GM21526 (cell line): Measurements from ENCODE around the gene PPP2R2C.

Experiments used
- ATAC-seq: cut with Tn5 transposase; IDR thresholded peaks from one replicate; pipeline ENCODE4 v1.9.1; 2021; ENCODE audit warnings: moderate library complexity; ENCODE audit not compliant: unreplicated experiment, low FRiP score

The PPP2R2C gene

GRCh38 chr4:6383929-6384328 is 88.5 kb downstream of the PPP2R2C start:
- no peak for ATAC-seq

DNA sequence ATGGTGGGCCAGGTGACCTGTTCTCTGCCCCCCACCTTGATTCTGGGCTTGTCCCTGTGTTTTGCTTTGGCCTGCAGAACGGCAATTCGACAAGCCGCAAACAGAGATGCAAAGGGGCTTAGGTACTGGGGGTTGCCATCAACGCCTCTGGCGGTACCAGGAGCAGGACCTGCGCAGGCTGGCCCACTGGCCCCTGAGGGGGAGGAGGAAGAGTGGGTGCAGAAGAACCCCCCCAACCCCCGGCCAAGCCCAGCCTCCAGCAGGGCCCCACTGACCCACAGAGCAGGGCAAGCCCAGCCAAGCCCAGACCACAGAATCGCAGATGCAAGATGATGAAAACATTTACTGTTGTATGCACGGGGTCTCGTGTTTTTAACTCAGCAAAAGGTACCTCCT is 89.4 kb downstream of the PPP2R2C start:
- ATAC-seq, result no peak

DNA sequence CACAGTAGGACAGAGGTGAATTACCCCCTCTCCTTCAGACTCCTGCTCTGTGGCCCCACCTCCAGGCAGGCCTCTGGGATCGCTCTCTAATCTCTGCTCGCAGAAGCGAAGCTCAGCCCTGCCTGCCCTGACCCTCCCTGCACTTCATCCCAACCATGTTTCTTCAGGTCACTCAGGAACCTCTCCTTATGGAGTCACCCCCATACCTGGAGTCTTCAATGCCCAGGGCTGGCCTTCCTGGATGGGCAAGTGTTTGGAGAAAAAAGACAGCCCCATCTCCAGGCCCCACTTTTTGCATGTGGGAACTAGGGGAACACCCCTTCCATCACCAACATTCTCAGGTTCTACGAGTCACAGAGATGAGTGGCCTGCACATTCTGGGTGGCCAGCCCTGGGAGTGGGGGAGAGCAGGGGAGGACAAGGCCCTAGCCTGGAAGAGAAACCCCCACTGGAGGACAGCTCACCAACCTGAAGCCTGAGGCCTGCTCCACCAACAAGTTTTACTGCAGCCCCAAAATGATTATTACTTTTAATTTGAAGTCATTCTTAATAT is 90.8 kb downstream of the PPP2R2C start:
- ATAC-seq, result no peak

DNA sequence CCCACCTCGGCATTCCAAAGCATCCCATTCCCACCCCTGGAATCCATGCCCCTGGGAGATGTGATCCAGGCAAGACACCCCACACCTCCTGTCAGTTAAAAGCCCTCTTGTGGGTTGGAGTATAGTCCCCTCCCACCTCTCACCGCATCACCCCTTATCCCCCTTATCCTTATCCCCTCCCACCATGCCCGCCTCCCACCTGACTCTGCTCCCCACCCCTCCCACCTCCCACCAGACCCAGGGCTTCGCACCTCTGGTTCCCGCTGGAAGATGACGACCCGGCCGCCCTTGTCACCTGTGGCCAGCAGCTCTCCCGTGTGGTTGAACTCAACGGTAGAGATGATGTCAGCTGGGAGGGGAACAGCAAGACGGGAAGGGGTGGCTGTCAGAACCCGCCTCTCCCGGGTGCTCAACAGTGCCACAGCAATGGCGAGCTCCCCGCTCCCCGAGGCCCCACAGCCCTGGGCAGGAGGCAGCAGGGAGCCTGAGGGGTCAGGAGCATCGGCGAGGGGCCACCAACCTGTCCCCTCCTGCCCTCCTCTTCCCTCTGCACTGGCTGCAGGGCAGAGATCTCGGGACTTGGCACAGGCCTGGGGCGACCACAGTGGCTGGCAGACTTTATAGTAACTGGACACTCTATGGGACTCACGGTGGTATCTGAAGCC is 91.5 kb downstream of the PPP2R2C start:
- no peak for ATAC-seq

DNA sequence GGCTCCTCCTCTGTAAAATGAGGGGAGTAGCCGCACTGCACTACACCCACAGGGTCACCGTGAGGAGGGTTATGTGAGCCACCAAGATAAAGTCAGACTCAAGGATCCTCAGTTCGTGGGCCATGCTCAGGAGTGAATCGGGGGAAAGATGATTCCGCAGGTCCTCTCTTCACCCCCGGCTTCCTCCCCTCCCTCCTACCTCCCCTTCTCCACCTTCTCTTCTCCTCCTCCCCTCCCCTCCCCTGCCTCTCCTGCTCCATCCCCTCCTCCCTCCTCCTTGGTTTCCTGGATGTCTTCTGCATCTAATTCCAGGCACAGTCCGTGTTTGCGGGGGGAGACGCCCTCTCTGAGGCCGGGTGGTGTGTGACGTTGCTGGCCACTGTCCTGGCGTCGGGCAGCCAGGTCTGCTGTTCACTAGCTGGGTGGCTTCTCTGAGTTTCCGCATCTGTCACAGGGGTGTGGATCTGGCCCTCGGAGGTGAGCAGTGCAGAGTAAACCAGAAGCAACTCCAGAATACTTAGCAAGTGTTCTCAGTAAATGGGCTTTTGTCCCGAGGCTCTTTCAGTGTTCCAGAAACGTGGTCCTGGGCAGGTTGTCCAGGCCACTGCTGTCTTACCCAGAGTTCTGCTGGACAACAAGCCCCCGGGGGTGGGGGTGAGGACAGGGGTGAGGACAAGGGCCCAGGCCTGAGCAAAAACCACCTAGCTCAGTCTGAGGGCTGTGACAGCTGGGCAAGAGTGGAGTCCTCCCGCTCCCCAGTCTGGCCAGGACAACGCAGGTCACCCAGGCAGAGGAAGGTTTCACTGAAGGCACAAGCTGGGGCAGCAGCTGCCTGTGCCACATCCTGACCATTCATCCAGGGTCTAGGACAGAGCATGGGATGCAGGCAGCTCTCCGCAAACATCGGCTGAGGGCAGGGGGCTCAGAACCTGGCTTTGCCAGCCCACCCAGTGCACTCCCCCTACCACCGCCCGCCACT is 92.4 kb downstream of the PPP2R2C start:
- no peak for ATAC-seq

DNA sequence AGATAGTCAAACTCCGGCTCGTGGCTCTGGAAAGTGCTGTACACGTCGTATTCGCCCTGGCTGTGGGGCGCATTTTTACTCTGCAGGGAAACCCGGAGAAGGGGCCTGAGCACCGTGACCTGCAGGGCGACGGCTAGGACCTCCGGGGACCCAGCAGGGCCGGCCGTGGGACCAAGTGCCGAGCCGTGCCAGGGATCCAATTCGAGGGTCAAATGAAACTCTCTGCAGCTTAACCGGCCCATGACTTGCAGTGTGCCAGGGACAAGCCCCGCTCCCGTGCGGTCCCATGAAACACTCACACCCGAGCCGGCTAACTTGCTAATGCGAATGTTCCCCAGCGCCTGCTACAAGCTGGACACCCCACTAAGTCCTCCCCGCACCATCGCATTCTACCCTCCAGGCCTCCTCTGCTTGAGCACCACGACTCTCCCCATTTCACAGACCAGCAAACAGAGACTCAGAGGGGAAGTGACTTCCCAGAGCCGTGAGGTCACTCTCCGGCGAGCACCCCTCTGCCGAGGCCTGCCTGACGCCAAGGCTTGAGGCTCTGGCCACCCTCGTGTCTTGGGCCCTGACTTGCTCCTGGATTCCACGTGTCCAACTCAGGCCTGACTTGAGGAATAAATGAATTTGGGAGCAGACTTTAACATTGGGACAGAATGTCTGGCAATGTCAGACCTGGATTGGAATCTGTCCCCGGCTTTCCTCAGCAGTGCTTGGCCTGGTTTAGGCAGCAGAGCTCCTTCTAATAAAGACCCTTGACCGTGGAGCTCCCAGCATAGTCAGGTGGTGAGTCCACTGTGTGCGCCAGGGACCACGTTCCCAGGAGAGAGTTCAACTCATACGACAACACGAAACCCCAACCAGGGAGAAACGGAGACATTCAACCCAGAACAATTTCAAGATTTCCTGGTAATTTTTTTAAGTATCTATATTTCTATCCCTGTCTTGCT is 93.6 kb downstream of the PPP2R2C start:
- ATAC-seq, result no peak

DNA sequence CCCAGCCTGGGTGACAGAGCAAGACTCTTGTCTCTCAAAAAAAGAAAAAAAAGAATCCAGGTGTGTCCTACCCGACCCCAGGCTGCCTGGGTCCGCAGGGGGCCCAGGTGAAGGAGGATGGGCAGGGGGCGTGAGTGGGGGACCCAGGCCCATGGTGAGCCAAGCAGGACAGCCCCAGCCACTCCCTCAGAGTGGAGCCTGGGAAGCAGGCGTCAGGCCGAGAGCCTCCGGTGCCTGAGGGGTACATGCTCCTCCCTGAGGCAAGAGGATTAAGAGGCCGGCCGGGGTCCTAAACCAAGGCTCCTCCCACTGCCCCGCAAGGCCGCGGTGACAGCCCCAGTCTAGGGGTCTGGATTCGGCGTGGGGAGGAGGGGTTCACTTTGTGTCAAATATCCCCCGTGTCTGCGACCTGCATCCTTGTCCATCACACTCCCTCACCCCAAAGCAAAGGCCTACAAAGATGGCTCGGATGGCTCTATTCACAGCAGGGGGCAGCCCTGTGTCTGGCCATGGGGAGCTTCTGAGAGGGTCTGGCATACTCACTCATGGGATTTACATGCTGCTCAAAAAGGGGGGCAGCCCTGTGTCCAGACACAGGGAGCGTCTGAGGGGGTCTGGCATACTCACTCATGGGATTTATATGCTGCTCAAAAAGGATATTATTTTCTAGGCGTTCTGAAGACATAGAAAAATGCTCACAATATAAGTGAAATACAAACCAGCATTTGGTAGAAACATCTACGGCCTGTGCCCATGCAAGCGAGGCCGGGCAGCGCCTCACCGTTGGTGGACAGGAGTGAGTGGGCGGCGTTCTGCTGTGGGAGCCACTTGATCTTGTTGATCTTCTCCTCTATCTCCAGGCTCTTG is 94.6 kb downstream of the PPP2R2C start:
- ATAC-seq, result no peak

GRCh38 chr4:6375620-6376295 is 96.7 kb downstream of the PPP2R2C start:
- ATAC-seq, result no peak

GRCh38 chr4:6374575-6374974 is 97.8 kb downstream of the PPP2R2C start:
- no peak for ATAC-seq

GRCh38 chr4:6373541-6374410 is 98.6 kb downstream of the PPP2R2C start:
- ATAC-seq, result no peak

DNA sequence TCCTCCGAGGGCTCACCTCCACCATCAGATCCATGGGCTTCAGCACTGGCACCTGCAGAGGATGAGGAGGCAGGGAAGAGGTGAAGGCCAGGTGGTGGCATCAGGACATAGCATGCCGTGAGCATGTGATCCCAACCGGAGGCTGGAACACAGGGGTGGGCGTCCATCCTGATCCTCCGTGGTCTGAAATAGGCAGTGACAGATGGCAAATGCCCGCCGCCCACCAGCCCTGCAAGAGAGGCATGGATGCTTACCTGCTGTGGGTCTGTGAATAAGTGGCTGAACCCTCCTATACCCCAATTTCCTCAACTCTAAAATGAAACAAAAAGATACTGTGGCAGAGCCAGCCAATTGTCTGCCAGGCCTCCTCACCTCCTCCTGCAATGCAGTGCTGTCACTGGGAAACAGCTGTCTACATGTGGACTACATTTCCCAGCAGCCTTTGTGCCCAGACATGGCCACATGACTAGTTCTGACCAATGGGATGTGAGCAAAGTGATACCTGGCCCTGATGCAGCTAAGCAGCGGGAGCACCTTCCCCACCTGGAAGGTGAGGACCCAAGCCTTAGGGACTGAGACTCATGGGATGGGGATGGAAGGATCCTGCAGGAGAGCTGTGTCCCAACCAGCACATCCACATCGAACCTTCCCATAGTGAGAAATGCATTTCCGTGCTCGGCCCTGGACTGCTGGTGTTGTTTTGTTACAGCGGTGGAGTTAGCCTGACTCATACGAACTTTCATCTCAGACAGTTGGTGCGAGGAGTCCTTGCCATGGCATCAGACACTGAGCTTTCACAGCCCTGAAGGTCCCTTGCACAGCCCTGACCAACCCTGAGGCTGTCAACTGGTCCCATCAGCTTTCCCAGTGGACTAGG is 99.5 kb downstream of the PPP2R2C start:
- ATAC-seq, result no peak

GRCh38 chr4:6371812-6372211 is 100.6 kb downstream of the PPP2R2C start:
- ATAC-seq, result no peak

DNA sequence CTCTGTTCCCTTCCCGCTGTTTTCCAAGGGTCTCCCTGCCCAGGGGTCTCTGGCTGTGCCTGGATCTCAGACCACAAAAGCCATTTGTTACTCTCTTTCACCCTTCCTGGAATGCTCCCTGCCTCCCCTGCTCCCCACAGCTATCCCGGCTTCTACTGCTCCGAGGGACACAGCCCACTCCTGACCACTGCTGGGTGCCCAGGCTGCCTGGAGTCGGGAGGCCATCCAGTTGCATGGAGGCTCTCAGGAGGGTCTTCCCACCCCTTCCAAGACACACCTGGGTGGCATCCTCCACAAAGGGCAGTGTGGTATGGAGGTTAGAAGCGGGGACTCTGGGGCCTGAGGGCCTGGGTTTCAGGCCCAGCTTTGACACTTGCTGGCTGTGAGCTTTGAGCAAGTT is 101.1 kb downstream of the PPP2R2C start:
- ATAC-seq, result no peak

GRCh38 chr4:6369924-6370645 is 102.3 kb downstream of the PPP2R2C start:
- ATAC-seq, result no peak

DNA sequence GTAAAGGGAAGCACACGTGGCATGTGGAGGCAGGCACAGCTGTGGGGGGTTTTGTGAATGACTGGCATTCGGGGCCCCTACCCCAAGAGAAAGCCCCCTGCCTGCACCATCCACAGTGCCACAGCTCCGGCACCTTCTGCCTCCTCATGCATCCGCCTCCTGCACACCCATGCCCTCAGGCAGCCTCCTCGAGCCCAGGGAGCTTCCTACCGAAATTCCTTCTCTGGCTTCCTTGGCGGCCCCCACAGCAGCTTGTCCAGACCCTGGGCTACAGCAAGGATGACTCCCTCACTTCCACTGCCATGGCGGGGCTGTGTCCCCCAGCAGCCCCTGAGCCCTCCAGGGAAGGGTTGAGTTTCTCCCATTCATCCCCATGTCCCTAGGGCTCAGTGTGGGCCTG is 102.9 kb downstream of the PPP2R2C start:
- ATAC-seq, result no peak

GRCh38 chr4:6369035-6369434 is 103.4 kb downstream of the PPP2R2C start:
- ATAC-seq, result no peak
